WTC11 (cell line): ENCODE measurements around the gene CD8A.

ENCODE experiments used
- ATF3 ChIP-seq: sonication (generic); formaldehyde crosslinking; conservative IDR thresholded peaks from 2 replicates; pipeline ENCODE4 v1.8.1; 2022; ENCODE audit warnings: mild to moderate bottlenecking, missing genetic modification reagents
- CDX4 ChIP-seq: fragments of 250-450 bp; sonication (Bioruptor Pico); IDR thresholded peaks from 2 replicates; pipeline ENCODE4 v1.9.0; 2021; ENCODE audit warnings: moderate library complexity, mild to moderate bottlenecking, inconsistent platforms, borderline replicate concordance
- CTCF ChIP-seq: fragments of 200-600 bp; IDR thresholded peaks from 2 replicates; pipeline ENCODE4 v1.8.0; 2022; ENCODE audit warnings: antibody characterized with exemption
- ESRRA ChIP-seq: sonication (generic); formaldehyde crosslinking; IDR thresholded peaks from 2 replicates; pipeline ENCODE4 v1.8.1; 2022; ENCODE audit warnings: mild to moderate bottlenecking, missing genetic modification reagents, borderline replicate concordance
- FOXK1 ChIP-seq: sonication (generic); formaldehyde crosslinking; IDR thresholded peaks from 2 replicates; pipeline ENCODE4 v1.8.0; 2022; ENCODE audit warnings: mild to moderate bottlenecking, moderate library complexity, missing genetic modification reagents
- FOXP4 ChIP-seq: sonication (generic); formaldehyde crosslinking; IDR thresholded peaks from 2 replicates; pipeline ENCODE4 v1.8.0; 2022; ENCODE audit warnings: mild to moderate bottlenecking, missing genetic modification reagents
- GABPB1 ChIP-seq: sonication (generic); formaldehyde crosslinking; IDR thresholded peaks from 2 replicates; pipeline ENCODE4 v1.8.1; 2023; ENCODE audit warnings: mild to moderate bottlenecking, missing genetic modification reagents
- MAX ChIP-seq: sonication (generic); formaldehyde crosslinking; IDR thresholded peaks from 2 replicates; pipeline ENCODE4 v1.8.0; 2022; ENCODE audit warnings: mild to moderate bottlenecking, missing genetic modification reagents
- USF2 ChIP-seq: sonication (generic); formaldehyde crosslinking; IDR thresholded peaks from 2 replicates; pipeline ENCODE4 v1.8.1; 2023; ENCODE audit warnings: mild to moderate bottlenecking, missing genetic modification reagents, moderate library complexity
- ZNF121 ChIP-seq: sonication (generic); formaldehyde crosslinking; IDR thresholded peaks from 2 replicates; pipeline ENCODE4 v1.8.0; 2023; ENCODE audit warnings: missing genetic modification reagents
- ZNF138 ChIP-seq: sonication (generic); formaldehyde crosslinking; conservative IDR thresholded peaks from 2 replicates; pipeline ENCODE4 v1.8.1; 2022; ENCODE audit warnings: mild to moderate bottlenecking, moderate library complexity, missing genetic modification reagents
- ZNF232 ChIP-seq: sonication (generic); formaldehyde crosslinking; IDR thresholded peaks from 2 replicates; pipeline ENCODE4 v1.8.0; 2022; ENCODE audit warnings: mild to moderate bottlenecking, missing genetic modification reagents
- ZNF512 ChIP-seq: sonication (generic); formaldehyde crosslinking; IDR thresholded peaks from 2 replicates; pipeline ENCODE4 v1.8.1; 2022; ENCODE audit warnings: missing genetic modification reagents, borderline replicate concordance

GRCh38 chr2:86794861-86795260 lies 4.1 kb upstream of the CD8A start:
- no peak for TF ChIP-seq ATF3
- no peak for TF ChIP-seq MAX (CRISPR knock-in tag)
- TF ChIP-seq CTCF: no peak
- no peak for TF ChIP-seq USF2
- TF ChIP-seq GABPB1: no peak
- TF ChIP-seq ZNF512: no peak
- TF ChIP-seq ZNF121 (CRISPR knock-in tag): no peak
- TF ChIP-seq FOXP4: no peak
- no peak for TF ChIP-seq FOXK1 (CRISPR knock-in tag)
- TF ChIP-seq CDX4 (CRISPR knock-in tag): no peak
- TF ChIP-seq ZNF232 (CRISPR knock-in tag): no peak
- TF ChIP-seq ZNF138 (CRISPR knock-in tag): no peak
- TF ChIP-seq ESRRA (CRISPR knock-in tag): no peak
